BJ (cell line): ENCODE results near the gene UBE2E1. TPM values are rescaled to one million over a fixed set of nuclear protein-coding genes. Genes with fewer than 3 reads are reported as not detected.

Experiments used
- CTCF ChIA-PET: fragments of 350-600 bp; formaldehyde crosslinking; extraction: SDS; loops from one replicate; lab custom pipeline; 2021; ENCODE audit warnings: antibody characterized with exemption, inconsistent platforms; lab: Yijun Ruan, JAX
- POLR2A ChIA-PET: fragments of 300-600 bp; sonication (Branson Sonifier 250); formaldehyde crosslinking; extraction: SDS; loops from one replicate; lab custom pipeline; 2021; ENCODE audit warnings: antibody characterized with exemption; lab: Charles Lee
- DNase-seq: peaks from one replicate; pipeline ENCODE4 v3.0.0-alpha.2; 2011; ENCODE audit warnings: low read depth
- H3K27me3 ChIP-seq: 2 replicates; pipeline ENCODE4 v1.6.0; 2011; ENCODE audit warnings: low read length; ENCODE audit not compliant: control insufficient read depth, insufficient read depth
- H3K36me3 ChIP-seq: 2 replicates; pipeline ENCODE4 v1.5.1; 2011; ENCODE audit warnings: low read length; ENCODE audit not compliant: control insufficient read depth, insufficient read depth
- H3K4me3 ChIP-seq: 2 replicates; pipeline ENCODE4 v1.5.1; 2011; ENCODE audit warnings: low read depth, mild to moderate bottlenecking, control low read depth, low read length
- polyA plus RNA-seq: library from polyadenylated mRNA; depleted of rRNA; stranded (reverse); fragments of >200 nt; gene quantifications from 2 replicates; pipeline ENCODE4 v1.2.3, GENCODE V29; 2011
- TF ChIP-seq, protein P1 (sequence below): IDR thresholded peaks from 2 replicates; pipeline ENCODE4 v1.5.1; 2011; ENCODE audit warnings: low read depth, mild to moderate bottlenecking, control low read depth, inconsistent platforms, low read length, moderate library complexity; ENCODE audit not compliant: insufficient read depth

The UBE2E1 gene
- polyA plus RNA-seq, 1 experiment, result 70.0 TPM

DNA sequence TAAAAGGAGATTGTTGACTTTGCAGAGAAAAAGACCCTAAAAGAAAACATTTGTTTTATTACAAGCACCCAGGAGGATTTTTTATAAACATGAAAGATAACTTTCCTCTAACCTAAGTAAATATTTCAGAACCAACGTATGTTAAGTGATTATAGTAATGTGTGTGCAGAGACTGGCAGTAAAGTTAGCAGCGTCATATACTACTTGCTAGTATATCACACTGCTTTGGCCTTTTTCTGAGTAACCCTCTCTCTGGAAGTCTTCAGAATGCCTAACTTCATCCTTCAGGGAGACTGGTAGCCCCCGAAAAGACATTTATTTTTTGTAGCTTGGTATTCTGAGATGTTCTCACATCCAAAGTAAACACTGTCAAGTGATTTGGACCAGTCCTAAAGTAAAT is 17.9 kb downstream of the UBE2E1 start:
- ChIA-PET POLR2A (no interaction called here), CTCF (no interaction called here)
- Histone ChIP-seq H3K4me3 (no peak overlapping the region), H3K27me3 (no peaks in the 10 kb centered on the region), H3K36me3 (no peaks in the 10 kb centered on the region)
- DNase-seq, result no peak
- TF ChIP-seq, protein P1, sequence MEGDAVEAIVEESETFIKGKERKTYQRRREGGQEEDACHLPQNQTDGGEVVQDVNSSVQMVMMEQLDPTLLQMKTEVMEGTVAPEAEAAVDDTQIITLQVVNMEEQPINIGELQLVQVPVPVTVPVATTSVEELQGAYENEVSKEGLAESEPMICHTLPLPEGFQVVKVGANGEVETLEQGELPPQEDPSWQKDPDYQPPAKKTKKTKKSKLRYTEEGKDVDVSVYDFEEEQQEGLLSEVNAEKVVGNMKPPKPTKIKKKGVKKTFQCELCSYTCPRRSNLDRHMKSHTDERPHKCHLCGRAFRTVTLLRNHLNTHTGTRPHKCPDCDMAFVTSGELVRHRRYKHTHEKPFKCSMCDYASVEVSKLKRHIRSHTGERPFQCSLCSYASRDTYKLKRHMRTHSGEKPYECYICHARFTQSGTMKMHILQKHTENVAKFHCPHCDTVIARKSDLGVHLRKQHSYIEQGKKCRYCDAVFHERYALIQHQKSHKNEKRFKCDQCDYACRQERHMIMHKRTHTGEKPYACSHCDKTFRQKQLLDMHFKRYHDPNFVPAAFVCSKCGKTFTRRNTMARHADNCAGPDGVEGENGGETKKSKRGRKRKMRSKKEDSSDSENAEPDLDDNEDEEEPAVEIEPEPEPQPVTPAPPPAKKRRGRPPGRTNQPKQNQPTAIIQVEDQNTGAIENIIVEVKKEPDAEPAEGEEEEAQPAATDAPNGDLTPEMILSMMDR, result no peak

DNA sequence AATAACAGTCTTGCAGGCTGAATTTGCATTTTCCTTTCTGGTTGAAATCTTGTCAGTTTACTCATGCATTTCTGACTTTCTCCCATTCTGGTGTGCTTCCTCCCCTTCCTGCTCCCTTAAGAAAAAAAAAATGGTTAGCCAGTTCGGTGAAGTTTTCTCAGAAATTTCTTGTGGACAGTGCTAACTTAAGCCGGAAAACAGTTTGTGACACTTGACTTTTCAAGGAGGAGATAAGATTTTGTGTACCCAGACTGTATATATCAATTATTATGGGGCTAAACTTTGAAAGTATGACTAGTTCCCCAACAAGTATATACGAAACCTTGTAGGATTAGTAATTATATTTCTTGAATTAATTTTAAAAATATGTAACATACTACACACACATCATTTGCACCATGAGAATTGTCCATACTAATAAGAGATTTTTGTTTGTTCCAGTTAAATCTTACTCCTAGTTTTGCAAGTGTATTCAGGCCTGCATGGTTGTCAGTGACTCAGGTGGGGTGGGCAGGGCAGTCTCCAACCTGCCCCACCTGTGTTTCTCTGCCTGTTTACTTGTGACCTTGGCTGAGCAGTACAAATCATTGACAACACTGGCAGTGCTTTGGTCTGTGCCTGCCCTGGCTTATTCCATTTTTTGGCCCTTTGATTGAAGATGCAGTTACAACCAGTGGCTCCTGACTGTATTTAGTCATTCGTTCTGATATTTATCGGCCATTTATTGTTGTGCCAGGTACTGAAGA is 19.1 kb downstream of the UBE2E1 start:
- TF ChIP-seq, protein P1, result no peak
- POLR2A ChIA-PET, result no interaction called here
- no peaks in the 10 kb centered on the region for H3K27me3 ChIP-seq
- no peaks in the 10 kb centered on the region for H3K36me3 ChIP-seq
- DNase-seq, result no peak
- CTCF ChIA-PET, result no interaction called here
- H3K4me3 ChIP-seq, result no peak overlapping the region

DNA sequence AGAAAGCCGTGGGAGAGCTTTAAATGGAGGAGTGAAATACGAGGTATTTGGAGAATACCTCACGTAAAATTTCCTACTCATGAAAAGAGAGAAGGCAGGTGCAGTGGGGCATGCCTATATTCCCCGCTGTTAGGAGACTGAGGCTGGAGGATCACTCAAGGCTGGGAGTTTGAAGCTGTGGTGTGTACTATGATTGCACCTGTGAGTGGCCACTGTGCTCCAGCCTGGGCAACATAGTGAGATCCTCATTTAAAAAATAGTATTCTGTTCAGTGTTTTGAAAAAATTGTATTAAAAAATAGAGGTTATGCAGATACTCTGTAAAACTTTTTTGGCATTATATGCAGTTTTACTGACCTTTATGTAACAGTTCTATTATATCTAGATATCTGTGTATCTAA is 20.0 kb downstream of the UBE2E1 start:
- DNase-seq, result no peak
- TF ChIP-seq, protein P1, result no peak
- no peaks in the 10 kb centered on the region for H3K27me3 ChIP-seq
- no peaks in the 10 kb centered on the region for H3K36me3 ChIP-seq
- ChIA-PET CTCF (interaction anchor here (0.8 kb wide), 1 partner anchor 13 kb away, joined by 3 read pairs; no protein-coding TSS in a partner anchor), POLR2A (no interaction called here)
- H3K4me3 ChIP-seq, result no peak overlapping the region

DNA sequence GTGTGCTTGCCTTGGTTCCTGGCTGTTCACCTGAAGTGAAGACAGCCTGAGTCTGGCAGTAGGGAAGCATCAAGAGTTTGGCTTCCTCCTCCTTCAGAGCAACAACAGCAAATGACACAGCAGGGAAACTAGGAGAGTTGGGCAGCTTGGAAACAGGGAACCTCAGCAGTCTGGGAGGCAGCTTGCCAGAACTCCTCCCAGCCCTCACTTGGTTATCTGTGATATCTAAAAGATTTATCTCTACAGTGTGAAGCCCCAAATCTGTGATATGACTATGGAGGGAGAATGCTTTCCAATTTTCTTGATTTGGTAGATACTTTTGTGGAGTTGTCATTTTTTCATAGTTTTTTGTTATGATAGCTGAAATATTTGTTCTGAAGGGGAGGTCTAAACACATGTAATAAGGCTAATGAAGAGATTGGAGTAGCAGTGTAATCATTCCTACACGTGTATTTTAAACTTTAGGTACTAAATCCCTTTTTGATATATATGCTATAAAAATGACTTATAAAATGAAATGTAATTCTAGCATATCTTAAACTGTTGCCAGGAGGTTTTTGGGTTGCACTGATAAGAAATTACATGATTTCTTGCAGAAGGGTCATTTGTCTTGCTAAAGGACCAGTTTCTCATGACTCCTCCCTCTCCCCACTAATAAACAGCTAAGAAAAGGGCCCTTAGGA is 20.8 kb downstream of the UBE2E1 start:
- POLR2A ChIA-PET, result interaction anchor here (0.6 kb wide), 1 partner anchor 522 kb away, joined by 4 read pairs; no protein-coding TSS in a partner anchor
- TF ChIP-seq, protein P1, result no peak
- DNase-seq, result no peak
- no peak overlapping the region for H3K4me3 ChIP-seq
- CTCF ChIA-PET, result interaction anchor here (0.8 kb wide), 1 partner anchor 12 kb away, joined by 3 read pairs; no protein-coding TSS in a partner anchor
- no peaks in the 10 kb centered on the region for H3K36me3 ChIP-seq
- H3K27me3 ChIP-seq, result no peaks in the 10 kb centered on the region

DNA sequence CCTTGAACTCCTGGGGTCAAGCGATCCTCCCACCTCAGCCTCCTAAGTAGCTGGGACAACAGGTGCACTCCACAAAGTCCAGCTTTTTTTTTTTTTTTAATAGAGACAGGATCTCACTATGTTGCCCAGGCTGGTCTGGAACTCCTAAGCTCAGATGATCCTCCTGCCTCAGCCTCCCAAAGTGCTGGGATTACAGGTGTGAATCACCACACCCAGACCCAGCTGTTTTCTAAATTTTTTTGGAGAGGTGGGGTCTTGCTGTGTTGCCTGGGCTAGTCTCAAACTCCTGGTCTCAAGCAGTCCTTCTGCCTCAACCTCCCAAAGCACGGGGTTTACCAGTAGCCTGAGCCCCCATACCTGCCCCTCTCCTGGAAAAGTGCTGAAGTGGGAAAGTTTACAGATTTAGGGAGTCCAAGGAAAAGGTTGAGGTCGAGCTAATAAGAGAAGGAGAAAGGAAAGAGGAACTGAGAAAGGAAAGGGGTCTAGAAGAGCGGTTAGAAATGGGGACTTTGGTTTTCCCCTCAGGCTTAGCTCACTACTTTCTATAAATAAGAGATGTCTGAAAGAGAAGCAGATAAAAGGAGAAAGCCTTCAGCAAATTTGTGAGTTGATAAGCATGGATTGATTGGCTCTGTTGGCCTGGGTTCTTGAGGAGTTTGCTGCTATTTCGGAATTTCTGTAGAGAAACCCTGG is 23.6 kb downstream of the UBE2E1 start:
- TF ChIP-seq, protein P1, result no peak
- DNase-seq, result no peak
- CTCF ChIA-PET, result interaction anchor here (0.6 to 0.9 kb wide), 2 partner anchors 55 to 239 kb away, joined by 3 to 4 read pairs; no protein-coding TSS in a partner anchor
- H3K36me3 ChIP-seq, result no peaks in the 10 kb centered on the region
- no peaks in the 10 kb centered on the region for H3K27me3 ChIP-seq
- no peak overlapping the region for H3K4me3 ChIP-seq
- POLR2A ChIA-PET, result no interaction called here
